Heart left ventricle (tissue), 13 donors: ENCODE results near the gene PARP3.

Experiments used
- CTCF ChIP-seq, 12 donors: fragments of 200-600 bp; sonication (generic) in 4 of 12; IDR thresholded peaks; one replicate each; pipeline versions ENCODE4 v1.5.0 to v1.8.0; 2018 to 2022; ENCODE audit warnings: antibody characterized with exemption in 12 of 12, mild to moderate bottlenecking in 5 of 12
- POLR2A ChIP-seq, 2 donors: fragments of 450-650 bp; IDR thresholded peaks; one replicate each; pipeline ENCODE4 v1.6.1; 2017; ENCODE audit warnings: antibody characterized with exemption in 2 of 2, mild to moderate bottlenecking in 2 of 2, moderate library complexity in 2 of 2
- donor health status: ischemic (EF 13 %, LVEDD 7.1; RV severe dilation, severe dysfunction).
- donor health status: DM: no; HTN: yes; CAD: no.
- donor health status: DM: no; HTN: no; CAD: no.
- donor health status: ischemic (EF 25% LVEDD 6.9; RV normal size, moderate dysfunction).
- donor health status: ischemic (EF 25% LVEDD 5.7; RV mildly dilated, moderate dysfunction).
- donor health status: ischemic (EF 35%, LVEDD 5.7; RV mildly dilated, moderate dysfunction).
- donor health status: nonischemic (EF 11% LVEDD 7.7; RV severe dilation, severe dysfunction).
- donor health status: DM: yes; HTN: yes; CAD: no.
- donor health status: PGD.
- donor health status: ischemic (EF 29% LVEDD 5.4; RV normal size, mild dysfunction).
- donor health status: nonischemic (EF 23%, LVEDD 6.1; RV moderate dilation, normal function).

- TF ChIP-seq POLR2A (IDR thresholded peaks at IDR 0.05) = no peak
- no peak for TF ChIP-seq CTCF (IDR thresholded peaks at IDR 0.05)
Observed at GRCh38 chr3:51959651-51960050, 17.5 kb downstream of the PARP3 start.
